HG02642 (cell line): ENCODE measurements around the gene CIDEA.
"Not testable (repeated sequence)": the region's sequence is repeated elsewhere in the genome, so short reads cannot be mapped to it uniquely, and the experiment has no call there.

Experiments
- ATAC-seq: cut with Tn5 transposase; IDR thresholded peaks from one replicate; pipeline ENCODE4 v1.9.1; 2021; ENCODE audit warnings: mild to moderate bottlenecking; ENCODE audit not compliant: unreplicated experiment, poor library complexity

CIDEA gene

GRCh38 chr18:12254136-12254819, at the start of gene CIDEA:
TSS of gene CIDEA (plus strand) at chr18:12254361. CDS start at chr18:12254384, 23 bp downstream.
- ATAC-seq = no peak

DNA sequence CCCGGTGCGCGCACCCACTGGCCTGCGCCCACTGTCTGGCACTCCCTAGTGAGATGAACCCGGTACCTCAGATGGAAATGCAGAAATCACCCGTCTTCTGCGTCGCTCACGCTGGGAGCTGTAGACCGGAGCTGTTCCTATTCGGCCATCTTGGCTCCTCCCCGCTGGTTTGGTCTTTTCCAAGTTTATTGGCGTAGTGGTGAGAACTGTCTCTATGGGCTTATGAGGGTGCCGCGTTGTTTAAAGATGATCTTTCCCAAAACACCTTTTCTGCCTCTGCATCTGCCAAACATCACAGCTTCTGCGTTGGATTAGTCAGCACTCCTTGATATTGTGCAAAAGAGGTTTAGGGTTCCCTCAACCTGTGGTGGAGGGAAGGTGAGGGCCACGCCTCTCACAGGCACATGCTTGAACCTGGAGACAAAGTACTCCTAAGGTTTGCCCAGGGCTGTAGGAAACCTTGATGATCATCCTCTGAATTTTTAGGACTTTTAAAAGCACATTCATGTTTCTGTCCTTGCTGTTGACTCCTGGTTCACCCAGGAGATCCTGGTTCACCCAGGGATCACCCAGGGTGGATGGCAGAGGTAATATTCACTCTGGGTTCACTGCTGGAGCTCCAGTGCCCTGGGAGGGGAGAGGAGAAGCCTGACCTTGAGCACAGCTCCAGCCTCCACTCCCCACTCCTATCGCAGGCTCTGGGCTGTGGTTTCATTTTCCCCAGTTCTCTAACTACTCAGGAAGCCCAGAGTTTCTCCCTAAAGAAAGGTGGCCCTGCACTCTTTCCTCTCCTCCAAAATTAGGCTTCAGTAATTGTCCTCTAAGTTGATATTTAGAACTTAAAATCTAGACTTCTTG, 45.6 kb upstream of the CIDEA start:
- ATAC-seq = not testable (repeated sequence)

DNA sequence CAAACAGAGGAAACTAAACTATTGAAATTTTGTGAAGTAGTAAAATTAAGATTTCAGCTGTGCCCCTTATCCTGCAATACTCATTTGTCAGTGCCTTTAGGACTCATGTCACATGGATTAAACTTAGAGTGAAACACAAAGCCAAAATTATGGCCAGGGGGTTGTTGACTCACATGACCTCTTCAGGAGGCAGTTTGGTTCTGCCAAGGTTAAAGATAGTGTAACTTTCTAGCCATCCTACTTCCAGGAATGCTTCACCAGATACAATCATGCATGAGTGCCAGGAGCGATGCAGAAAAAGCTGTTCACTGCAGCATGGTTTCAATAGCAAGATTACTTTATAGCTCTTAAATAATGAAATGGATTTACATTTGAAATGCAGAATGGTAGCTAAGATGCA, 41.9 kb upstream of the CIDEA start:
- ATAC-seq = not testable (repeated sequence)

GRCh38 chr18:12214296-12215005, 39.7 kb upstream of the CIDEA start:
- ATAC-seq = not testable (repeated sequence)

GRCh38 chr18:12216471-12216870, 37.7 kb upstream of the CIDEA start:
- not testable (repeated sequence) for ATAC-seq

DNA sequence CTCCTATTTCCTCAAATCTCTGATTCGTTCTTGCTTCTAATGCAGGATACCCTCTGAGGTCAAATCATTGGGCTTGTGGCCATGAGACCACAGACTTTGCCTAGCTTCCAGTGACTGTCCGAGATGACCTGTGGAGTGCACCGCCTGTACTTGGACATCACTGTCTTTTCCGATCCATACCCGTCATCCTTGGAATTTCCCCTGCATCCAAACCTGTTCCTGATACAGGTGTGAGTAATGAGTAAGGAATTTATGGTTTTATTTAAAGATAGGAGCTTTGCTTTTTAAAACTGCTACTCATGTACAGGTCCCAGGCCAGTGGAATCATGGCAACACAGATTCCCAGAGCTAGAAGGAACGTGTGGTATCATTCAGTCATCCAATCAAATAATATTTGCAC, 35.6 kb upstream of the CIDEA start:
- not testable (repeated sequence) for ATAC-seq

- ATAC-seq = not testable (repeated sequence)
These were observed 32.1 kb upstream of the CIDEA start for GRCh38 chr18:12222041-12222440.

DNA sequence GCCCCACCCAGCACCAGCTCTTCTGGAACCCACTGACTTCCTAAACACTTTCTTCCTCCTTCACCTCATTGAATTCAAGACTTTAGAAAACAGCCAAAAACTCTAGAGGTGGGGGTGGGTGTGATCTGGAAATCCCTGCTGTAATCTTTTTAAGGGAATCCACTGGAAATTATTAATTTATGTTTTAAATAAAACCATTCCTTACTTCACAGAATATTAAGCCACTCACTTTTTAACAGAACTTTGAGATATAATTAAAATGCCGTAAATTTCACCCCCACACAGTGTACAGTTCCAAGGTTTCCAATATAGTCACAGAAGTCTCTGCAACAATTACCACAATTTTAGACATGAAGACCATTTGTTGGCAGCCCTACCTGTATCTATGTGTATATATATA, 30.8 kb upstream of the CIDEA start:
- not testable (repeated sequence) for ATAC-seq

GRCh38 chr18:12226807-12227206, 27.4 kb upstream of the CIDEA start:
- ATAC-seq = not testable (repeated sequence)

- not testable (repeated sequence) for ATAC-seq
These were observed 26.6 kb upstream of the CIDEA start for GRCh38 chr18:12227399-12228186.

- ATAC-seq = not testable (repeated sequence)
These were observed 25.9 kb upstream of the CIDEA start for GRCh38 chr18:12228308-12228707.

- not testable (repeated sequence) for ATAC-seq
These were observed 23.6 kb upstream of the CIDEA start for GRCh38 chr18:12230561-12230960.

- ATAC-seq = no peak
These were observed 22.9 kb upstream of the CIDEA start for GRCh38 chr18:12231040-12231882.

- ATAC-seq = no peak
These were observed 22.2 kb upstream of the CIDEA start for GRCh38 chr18:12231986-12232385.

GRCh38 chr18:12233378-12233777, 20.8 kb upstream of the CIDEA start:
- ATAC-seq = no peak

DNA sequence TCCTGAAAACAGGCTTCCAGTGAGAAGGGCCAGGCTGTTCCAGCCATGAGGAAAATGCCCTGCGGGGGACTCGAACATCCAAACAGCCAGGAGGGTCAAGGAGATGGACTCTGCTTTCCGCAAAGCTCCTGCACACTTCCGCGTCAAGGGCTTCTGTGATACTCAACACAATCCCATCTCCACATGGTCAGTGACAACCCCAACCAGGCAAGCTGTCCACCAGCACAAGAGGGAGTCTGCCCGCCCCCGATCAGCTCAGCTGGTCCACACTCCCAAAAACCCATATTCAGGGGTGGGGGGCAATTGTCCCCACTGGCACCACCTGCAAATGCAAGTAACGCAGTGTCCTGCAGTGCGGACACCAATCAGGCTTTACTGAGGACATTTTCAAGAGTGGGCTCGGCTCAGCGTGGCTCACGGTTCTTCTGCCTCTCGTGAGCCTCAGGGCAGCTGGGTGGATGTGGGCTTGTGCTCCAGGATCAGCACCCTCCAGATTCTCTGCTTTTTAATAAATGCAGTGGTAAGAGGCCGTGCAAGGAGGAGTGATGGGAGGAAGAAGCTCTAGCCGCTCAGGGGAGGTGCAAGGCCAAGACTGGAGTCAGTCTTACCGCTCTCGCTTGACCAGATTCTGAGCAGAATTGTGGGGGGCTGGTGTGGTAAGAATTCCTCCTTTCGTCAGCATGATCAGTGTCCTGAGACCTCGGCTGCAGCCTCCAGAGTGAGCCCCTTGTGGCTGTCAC, 19.5 kb upstream of the CIDEA start:
- no peak for ATAC-seq

GRCh38 chr18:12236141-12236540, 18.0 kb upstream of the CIDEA start:
- ATAC-seq = no peak
